Osteoblast (primary cell): ENCODE measurements around the gene RAI1. TPM values are rescaled to one million over a fixed set of nuclear protein-coding genes. Genes with fewer than 3 reads are reported as not detected.

ENCODE experiments used
- DNase-seq: peaks from one replicate; pipeline ENCODE4 v3.0.0; 2011; ENCODE audit warnings: low spot score, mixed read lengths; ENCODE audit not compliant: insufficient read length; ENCODE audit errors: missing footprints
- H2AFZ ChIP-seq: 2 replicates; pipeline ENCODE4 v1.6.0; 2011; ENCODE audit warnings: mild to moderate bottlenecking, low read length
- H3K27ac ChIP-seq: 2 replicates; pipeline ENCODE4 v1.5.1; 2011; ENCODE audit warnings: mild to moderate bottlenecking, low read depth, low read length, moderate library complexity
- H3K27me3 ChIP-seq: 2 replicates; pipeline ENCODE4 v1.6.0; 2012; ENCODE audit warnings: mild to moderate bottlenecking, control low read depth, inconsistent platforms, low read length, moderate library complexity; ENCODE audit not compliant: insufficient read depth
- H3K36me3 ChIP-seq: 2 replicates; pipeline ENCODE4 v1.5.1; 2011; ENCODE audit warnings: mild to moderate bottlenecking, low read length, control low read depth, moderate library complexity; ENCODE audit not compliant: insufficient read depth
- H3K4me1 ChIP-seq: 2 replicates; pipeline ENCODE4 v1.5.1; 2011; ENCODE audit warnings: mild to moderate bottlenecking, low read length, control low read depth, moderate library complexity; ENCODE audit not compliant: insufficient read depth
- H3K4me2 ChIP-seq: 2 replicates; pipeline ENCODE4 v1.6.0; 2011; ENCODE audit warnings: mild to moderate bottlenecking, low read length; ENCODE audit not compliant: insufficient read depth
- H3K4me3 ChIP-seq: fragments of 200-600 bp; sonication (generic); 3 replicates; pipeline ENCODE4 v1.5.1; 2012; ENCODE audit warnings: mild to moderate bottlenecking, low read length, inconsistent platforms; ENCODE audit not compliant: insufficient read depth
- H3K79me2 ChIP-seq: 2 replicates; pipeline ENCODE4 v1.6.0; 2012; ENCODE audit warnings: mild to moderate bottlenecking, low read length, control low read depth, inconsistent platforms; ENCODE audit not compliant: insufficient read depth
- H3K9me3 ChIP-seq: 2 replicates; pipeline ENCODE4 v1.5.1; 2011; ENCODE audit warnings: low read depth, low read length, control low read depth
- H4K20me1 ChIP-seq: 2 replicates; pipeline ENCODE4 v1.6.0; 2012; ENCODE audit warnings: mild to moderate bottlenecking, low read length, control low read depth; ENCODE audit not compliant: insufficient read depth
- CTCF ChIP-seq: IDR thresholded peaks from 2 replicates; pipeline ENCODE4 v1.5.1; 2011; ENCODE audit warnings: mild to moderate bottlenecking, low read depth, low read length, moderate library complexity; ENCODE audit errors: extremely low read depth
- total RNA-seq: library from RNA; depleted of rRNA; stranded (reverse); fragments of >200 nt; gene quantifications from 2 replicates; pipeline ENCODE4 v1.2.3, GENCODE V29; 2012

Gene RAI1
- total RNA-seq, 1 donor: 15.6 TPM

- H3K4me3 ChIP-seq: no peak overlapping the region
- H3K9me3 ChIP-seq: no peaks in the 10 kb centered on the region
- no peak for DNase-seq
- no peak overlapping the region for H2AFZ ChIP-seq
- H3K36me3 ChIP-seq: no peaks in the 10 kb centered on the region
- H3K4me1 ChIP-seq: peaks cover 13% of the 10 kb centered on the region
- no peaks in the 10 kb centered on the region for H3K27me3 ChIP-seq
- no peak for TF ChIP-seq CTCF
- H3K27ac ChIP-seq: no peak overlapping the region
- H4K20me1 ChIP-seq: peaks cover 40% of the 10 kb centered on the region
- no peak overlapping the region for H3K4me2 ChIP-seq
- peaks cover 65% of the 10 kb centered on the region for H3K79me2 ChIP-seq
Measured at GRCh38 chr17:17831208-17832031, 150.2 kb downstream of the RAI1 start.

GRCh38 chr17:17832032-17832363 lies 150.7 kb downstream of the RAI1 start:
- Histone ChIP-seq H3K4me3 (no peak overlapping the region), H2AFZ (no peak overlapping the region), H3K36me3 (no peaks in the 10 kb centered on the region), H3K79me2 (peaks cover 64% of the 10 kb centered on the region), H3K9me3 (no peaks in the 10 kb centered on the region), H3K4me2 (no peak overlapping the region), H4K20me1 (peaks cover 37% of the 10 kb centered on the region), H3K27me3 (no peaks in the 10 kb centered on the region), H3K27ac (no peak overlapping the region), H3K4me1 (peaks cover 15% of the 10 kb centered on the region)
- no peak for TF ChIP-seq CTCF
- DNase-seq: no peak

- H4K20me1 ChIP-seq: peaks cover 28% of the 10 kb centered on the region
- no peaks in the 10 kb centered on the region for H3K27me3 ChIP-seq
- DNase-seq: no peak
- H3K4me1 ChIP-seq: peaks cover 32% of the 10 kb centered on the region
- H3K36me3 ChIP-seq: no peaks in the 10 kb centered on the region
- H3K79me2 ChIP-seq: peaks cover 59% of the 10 kb centered on the region
- no peaks in the 10 kb centered on the region for H3K9me3 ChIP-seq
- no peak overlapping the region for H3K4me2 ChIP-seq
- no peak for TF ChIP-seq CTCF
- no peak overlapping the region for H3K4me3 ChIP-seq
- no peak overlapping the region for H3K27ac ChIP-seq
- no peak overlapping the region for H2AFZ ChIP-seq
Measured at GRCh38 chr17:17833658-17834357, 152.6 kb downstream of the RAI1 start.

GRCh38 chr17:17834974-17835373 lies 153.7 kb downstream of the RAI1 start:
- Histone ChIP-seq H3K4me3 (no peak overlapping the region), H4K20me1 (peaks cover 23% of the 10 kb centered on the region)

More at GRCh38 chr17:17834974-17835373, 153.7 kb downstream of the RAI1 start:
- no peak for TF ChIP-seq CTCF
- peaks cover 51% of the 10 kb centered on the region for H3K79me2 ChIP-seq
- H3K9me3 ChIP-seq: no peaks in the 10 kb centered on the region
- H3K27ac ChIP-seq: peak overlapping the region; percentile 95
- peak; percentile 90 for DNase-seq
- peaks cover 40% of the 10 kb centered on the region for H3K4me1 ChIP-seq
- no peak overlapping the region for H2AFZ ChIP-seq
- H3K4me2 ChIP-seq: peak overlapping the region; percentile 88
- H3K36me3 ChIP-seq: no peaks in the 10 kb centered on the region
- H3K27me3 ChIP-seq: no peaks in the 10 kb centered on the region
